SK-N-SH (cell line): ENCODE data around the gene SLC24A5. TPM values are rescaled to one million over a fixed set of nuclear protein-coding genes. Genes with fewer than 3 reads are reported as not detected.
A peak's percentile ranks its signal among the peaks of the same experiment; 100 is the strongest.

ENCODE experiments used
- CTCF ChIA-PET: fragments of 300-600, 350-600 bp; formaldehyde crosslinking; extraction: SDS; loops from one replicate; lab custom pipeline; 2021; lab: Yijun Ruan, JAX
- POLR2A ChIA-PET: fragments of 350-600 bp; sonication (Branson Sonifier 250); formaldehyde crosslinking; extraction: SDS; loops from one replicate; lab custom pipeline; 2020; ENCODE audit warnings: antibody characterized with exemption, inconsistent platforms; lab: Yijun Ruan, JAX
- DNase-seq: peaks from one replicate; pipeline ENCODE4 v3.0.0; 2012
- H2AFZ ChIP-seq: fragments of 200-600 bp; sonication (generic); 2 replicates; pipeline ENCODE4 v1.8.1; 2016; ENCODE audit warnings: antibody characterized with exemption, mild to moderate bottlenecking, low read depth
- H3F3A ChIP-seq: fragments of 200-600 bp; sonication (generic); replicated peaks from 2 replicates; pipeline ENCODE3; 2016; ENCODE audit warnings: antibody characterized with exemption, mild to moderate bottlenecking; ENCODE audit not compliant: insufficient read depth
- H3K27ac ChIP-seq, 2 experiments: fragments of 200-500 bp in 1 of 2; fragments of 200-600 bp in 1 of 2; sonication (Bioruptor generic) in 1 of 2; sonication (generic), shearing (Covaris generic) in 1 of 2; 2 replicates each; pipeline versions ENCODE4 v1.5.1 to v1.6.1; 2014 to 2016; ENCODE audit warnings: low read depth in 2 of 2, inconsistent platforms in 1 of 2, low read length in 1 of 2, mild to moderate bottlenecking in 1 of 2, mixed read lengths in 1 of 2
- H3K27me3 ChIP-seq: fragments of 200-600 bp; sonication (generic), shearing (Covaris generic); 2 replicates; pipeline ENCODE4 v1.6.1; 2016; ENCODE audit warnings: mixed run types; ENCODE audit not compliant: insufficient read depth
- H3K36me3 ChIP-seq, 2 experiments: fragments of 200-500 bp in 1 of 2; fragments of 200-600 bp in 1 of 2; sonication (Bioruptor generic) in 1 of 2; sonication (generic) in 1 of 2; replicated peaks in 1 of 2; 2 replicates each; pipeline versions ENCODE3 to v1.5.1; 2014 to 2016; ENCODE audit warnings: low read length in 1 of 2, mild to moderate bottlenecking in 1 of 2; ENCODE audit not compliant: insufficient read depth in 2 of 2, control insufficient read depth in 1 of 2
- H3K4me1 ChIP-seq, 2 experiments: fragments of 200-500 bp in 1 of 2; fragments of 200-600 bp in 1 of 2; sonication (Bioruptor generic) in 1 of 2; sonication (generic), shearing (Covaris generic) in 1 of 2; 2 replicates each; pipeline versions ENCODE4 v1.5.1 to v1.6.1; 2014 to 2016; ENCODE audit warnings: low read depth in 1 of 2, low read length in 1 of 2, mixed run types in 1 of 2; ENCODE audit not compliant: insufficient read depth in 2 of 2, control insufficient read depth in 1 of 2
- H3K4me2 ChIP-seq: fragments of 200-600 bp; sonication (generic), shearing (Covaris generic); 2 replicates; pipeline ENCODE4 v1.6.1; 2017; ENCODE audit warnings: mixed run types
- H3K4me3 ChIP-seq, 2 experiments: fragments of 200-500 bp in 1 of 2; fragments of 200-600 bp in 1 of 2; sonication (Bioruptor generic) in 1 of 2; sonication (generic), shearing (Covaris generic) in 1 of 2; 2 replicates each; pipeline versions ENCODE4 v1.5.1 to v1.8.1; 2014 to 2016; ENCODE audit warnings: low read depth in 2 of 2, inconsistent platforms in 1 of 2, low read length in 1 of 2, mild to moderate bottlenecking in 1 of 2, mixed read lengths in 1 of 2, moderate library complexity in 1 of 2
- H3K79me2 ChIP-seq: fragments of 200-600 bp; sonication (generic); 2 replicates; pipeline ENCODE4 v1.8.1; 2017; ENCODE audit warnings: mild to moderate bottlenecking; ENCODE audit not compliant: insufficient read depth
- H3K9ac ChIP-seq: fragments of 200-600 bp; sonication (generic); 2 replicates; pipeline ENCODE4 v1.6.1; 2017; ENCODE audit warnings: mixed run types
- H3K9me2 ChIP-seq: fragments of 200-600 bp; sonication (generic); 2 replicates; pipeline ENCODE4 v1.6.1; 2017; ENCODE audit warnings: mixed run types
- H3K9me3 ChIP-seq: fragments of 200-600 bp; sonication (generic); 2 replicates; pipeline ENCODE4 v1.6.1; 2017; ENCODE audit warnings: mixed run types, mild to moderate bottlenecking, moderate library complexity
- H4K20me1 ChIP-seq: fragments of 200-600 bp; sonication (generic); 2 replicates; pipeline ENCODE4 v1.6.1; 2017; ENCODE audit warnings: mild to moderate bottlenecking, mixed run types; ENCODE audit not compliant: insufficient read depth
- EP300 ChIP-seq, 2 experiments: IDR thresholded peaks; 2 replicates each; pipeline versions ENCODE4 v1.4.0 to v1.6.1; 2012; ENCODE audit warnings: borderline replicate concordance in 1 of 2, low read depth in 1 of 2, low read length in 1 of 2
- MAX ChIP-seq: IDR thresholded peaks from 2 replicates; pipeline ENCODE4 v1.4.0; 2012; ENCODE audit warnings: low read depth
- MEF2A ChIP-seq: IDR thresholded peaks from 2 replicates; pipeline ENCODE4 v1.4.0; 2012; ENCODE audit warnings: low read depth, borderline replicate concordance
- RCOR1 ChIP-seq: fragments of 150-350 bp; IDR thresholded peaks from 2 replicates; pipeline ENCODE4 v1.6.1; 2017; ENCODE audit warnings: antibody characterized with exemption, low read length
- WGBS: methylation state at CpG from one replicate; pipeline ENCODE4 v1.1.6; 2017; ENCODE audit warnings: low lambda C conversion rate; 5-methylcytosine and 5-hydroxymethylcytosine counted together
- polyA plus RNA-seq, 3 experiments: library from polyadenylated mRNA; depleted of rRNA; stranded (reverse); fragments of >200 nt; gene quantifications; 2 replicates each; pipeline ENCODE4 v1.2.3, GENCODE V29; 2012
- TF ChIP-seq, protein P1 (sequence below): IDR thresholded peaks from 2 replicates; pipeline ENCODE4 v1.6.1; 2012; ENCODE audit warnings: mild to moderate bottlenecking, low read depth, low read length, moderate library complexity

SLC24A5 gene
- polyA plus RNA-seq, 1 of the 3 experiments (the other 2 are of a cell fraction) = not detected

DNA sequence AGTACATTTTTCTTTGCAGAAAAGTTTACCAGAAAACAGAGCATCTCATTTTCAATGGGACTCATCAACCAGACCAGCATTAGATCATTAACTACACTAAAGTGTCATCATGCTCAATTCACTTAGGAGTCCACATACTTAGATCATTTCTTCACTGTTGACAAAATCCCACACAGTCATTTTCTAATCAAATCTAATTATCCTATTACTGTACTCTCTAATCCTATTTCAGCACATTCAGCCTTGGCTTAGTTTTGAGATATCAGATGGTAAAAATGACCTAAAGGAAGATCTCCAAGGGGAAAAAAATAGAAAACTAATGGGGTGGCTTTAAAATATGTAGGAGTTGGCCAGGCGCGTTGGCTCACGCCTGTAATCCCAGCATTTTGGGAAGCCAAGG, 65.5 kb downstream of the SLC24A5 start:
- Histone ChIP-seq H3K79me2 (no peaks in the 10 kb centered on the region), H3K9ac (no peak overlapping the region), H3K9me2 (no peaks in the 10 kb centered on the region), H3K27ac (no peak overlapping the region), H3K4me2 (no peak overlapping the region), H4K20me1 (no peaks in the 10 kb centered on the region), H3F3A (no peaks in the 10 kb centered on the region), H3K36me3 (no peaks in the 10 kb centered on the region), H3K27me3 (no peaks in the 10 kb centered on the region), H2AFZ (no peak overlapping the region), H3K4me1 (no peaks in the 10 kb centered on the region; a peak in 2 of 4 replicates), H3K9me3 (no peaks in the 10 kb centered on the region), H3K4me3 (no peak overlapping the region)
- ChIA-PET POLR2A (no interaction called here), CTCF (no interaction called here)
- WGBS = 49% methylated on average over 3 of the region's 3 CpGs
- peak; percentile 8 for DNase-seq
- TF ChIP-seq RCOR1 (peak; percentile 38; the same call in 1 of the 2 replicates), EP300 (IDR thresholded peaks at IDR 0.05; ENCODE audit: borderline replicate concordance in 1 of 2, low read depth in 1 of 2, low read length in 1 of 2) (no peak)

DNA sequence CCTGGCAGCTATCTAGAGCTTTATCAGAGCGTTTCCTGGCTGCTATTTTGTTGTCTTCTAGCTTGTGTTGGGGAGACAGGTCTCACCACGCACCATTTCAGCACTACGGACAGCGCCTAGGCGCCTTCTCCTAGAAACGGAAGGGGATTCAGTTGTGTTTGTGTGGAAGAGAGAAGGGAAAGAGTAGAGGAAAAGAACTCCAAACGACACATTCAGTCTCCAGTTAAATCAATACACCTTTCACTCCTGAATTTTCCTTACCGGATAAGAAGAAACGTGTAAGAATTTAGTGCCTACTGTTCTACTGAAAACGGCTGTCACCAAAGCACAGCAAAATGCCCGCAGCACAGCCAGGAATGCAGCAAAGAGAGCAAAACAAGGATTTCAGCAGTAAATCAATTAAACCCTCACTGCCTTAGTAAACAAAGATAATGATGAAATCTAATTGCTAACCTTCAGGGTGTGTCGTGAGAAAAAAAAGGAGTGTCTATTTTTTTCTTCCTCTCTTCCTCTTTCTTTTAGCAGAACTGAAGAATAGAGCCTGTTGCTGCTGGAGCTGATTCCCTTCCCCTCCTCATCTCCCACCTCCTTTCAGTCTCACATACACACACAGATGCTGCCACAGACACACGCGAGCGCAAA, 70.3 kb downstream of the SLC24A5 start:
- Histone ChIP-seq H3K4me1 (peaks cover 0 to 6% of the 10 kb centered on the region in 2 experiments; a peak in 2 of 4 replicates), H3K27me3 (no peaks in the 10 kb centered on the region), H3K27ac (no peak overlapping the region), H3K36me3 (no peaks in the 10 kb centered on the region), H3K9me3 (no peaks in the 10 kb centered on the region), H3K9ac (no peak overlapping the region), H3K9me2 (no peaks in the 10 kb centered on the region), H3K79me2 (no peaks in the 10 kb centered on the region), H4K20me1 (no peaks in the 10 kb centered on the region), H2AFZ (no peak overlapping the region), H3K4me3 (peak overlapping the region; percentile 37 to 54; a peak in 3 of 4 replicates), H3F3A (no peaks in the 10 kb centered on the region), H3K4me2 (peak overlapping the region; percentile 81)
- DNase-seq = peak; percentile 27
- ChIA-PET POLR2A (no interaction called here), CTCF (no interaction called here)
- no peak for TF ChIP-seq MEF2A
- 0 out of 2 replicates have a peak, but pooled peaks have one; percentile 35 for TF ChIP-seq MAX
- TF ChIP-seq, protein P1, sequence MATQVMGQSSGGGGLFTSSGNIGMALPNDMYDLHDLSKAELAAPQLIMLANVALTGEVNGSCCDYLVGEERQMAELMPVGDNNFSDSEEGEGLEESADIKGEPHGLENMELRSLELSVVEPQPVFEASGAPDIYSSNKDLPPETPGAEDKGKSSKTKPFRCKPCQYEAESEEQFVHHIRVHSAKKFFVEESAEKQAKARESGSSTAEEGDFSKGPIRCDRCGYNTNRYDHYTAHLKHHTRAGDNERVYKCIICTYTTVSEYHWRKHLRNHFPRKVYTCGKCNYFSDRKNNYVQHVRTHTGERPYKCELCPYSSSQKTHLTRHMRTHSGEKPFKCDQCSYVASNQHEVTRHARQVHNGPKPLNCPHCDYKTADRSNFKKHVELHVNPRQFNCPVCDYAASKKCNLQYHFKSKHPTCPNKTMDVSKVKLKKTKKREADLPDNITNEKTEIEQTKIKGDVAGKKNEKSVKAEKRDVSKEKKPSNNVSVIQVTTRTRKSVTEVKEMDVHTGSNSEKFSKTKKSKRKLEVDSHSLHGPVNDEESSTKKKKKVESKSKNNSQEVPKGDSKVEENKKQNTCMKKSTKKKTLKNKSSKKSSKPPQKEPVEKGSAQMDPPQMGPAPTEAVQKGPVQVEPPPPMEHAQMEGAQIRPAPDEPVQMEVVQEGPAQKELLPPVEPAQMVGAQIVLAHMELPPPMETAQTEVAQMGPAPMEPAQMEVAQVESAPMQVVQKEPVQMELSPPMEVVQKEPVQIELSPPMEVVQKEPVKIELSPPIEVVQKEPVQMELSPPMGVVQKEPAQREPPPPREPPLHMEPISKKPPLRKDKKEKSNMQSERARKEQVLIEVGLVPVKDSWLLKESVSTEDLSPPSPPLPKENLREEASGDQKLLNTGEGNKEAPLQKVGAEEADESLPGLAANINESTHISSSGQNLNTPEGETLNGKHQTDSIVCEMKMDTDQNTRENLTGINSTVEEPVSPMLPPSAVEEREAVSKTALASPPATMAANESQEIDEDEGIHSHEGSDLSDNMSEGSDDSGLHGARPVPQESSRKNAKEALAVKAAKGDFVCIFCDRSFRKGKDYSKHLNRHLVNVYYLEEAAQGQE = peak; percentile 99
- WGBS = 12% methylated on average over 15 of the region's 15 CpGs
